ENCODE results near the gene TMEM129. TPM values are rescaled to one million over a fixed set of nuclear protein-coding genes. Genes with fewer than 3 reads are reported as not detected.

The TMEM129 gene
- total RNA-seq, 4 donors from 2014 or later: 46.6 to 94.2 (median 64.6) TPM

DNA sequence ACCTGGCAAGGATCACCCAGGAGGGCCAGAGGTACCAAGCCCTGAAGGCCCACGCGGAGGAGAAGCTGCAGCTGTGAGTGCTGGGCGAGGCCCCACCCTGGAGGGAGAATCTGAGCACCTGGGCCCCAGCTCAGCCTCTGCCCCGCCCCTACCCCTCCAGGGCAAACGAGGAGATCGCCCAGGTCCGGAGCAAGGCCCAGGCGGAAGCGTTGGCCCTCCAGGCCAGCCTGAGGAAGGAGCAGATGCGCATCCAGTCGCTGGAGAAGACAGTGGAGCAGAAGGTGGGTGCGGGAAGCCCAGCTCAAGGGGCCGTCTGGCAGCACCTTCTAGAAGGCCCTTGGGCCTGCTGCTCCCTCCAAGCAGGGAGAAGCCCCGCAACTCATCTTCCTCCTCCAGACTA, 23.4 kb upstream of the TMEM129 start:
- peaks cover 0 to 7% (median 0%) of the 10 kb centered on the region in 3 donors for H3K9me3 ChIP-seq
- H3K4me3 ChIP-seq: no peak overlapping the region
- peaks cover 28% of the 10 kb centered on the region for H3K27me3 ChIP-seq
- no peak for ATAC-seq
- WGBS, 2 donors (ENCODE audit: low coverage in 1 of 2): 100% methylated on average over 1 of the region's 14 CpGs; no CpG with 5 or more reads in 1 of the 2 donors
- H3K36me3 ChIP-seq: peaks cover 0 to 46% of the 10 kb centered on the region in 2 donors
- no peak for TF ChIP-seq POLR2A (IDR thresholded peaks at IDR 0.05)
- no peak for TF ChIP-seq EP300 (IDR thresholded peaks at IDR 0.05)
- no peak for TF ChIP-seq POLR2AphosphoS5 (IDR thresholded peaks at IDR 0.05)
- TF ChIP-seq, protein P1, sequence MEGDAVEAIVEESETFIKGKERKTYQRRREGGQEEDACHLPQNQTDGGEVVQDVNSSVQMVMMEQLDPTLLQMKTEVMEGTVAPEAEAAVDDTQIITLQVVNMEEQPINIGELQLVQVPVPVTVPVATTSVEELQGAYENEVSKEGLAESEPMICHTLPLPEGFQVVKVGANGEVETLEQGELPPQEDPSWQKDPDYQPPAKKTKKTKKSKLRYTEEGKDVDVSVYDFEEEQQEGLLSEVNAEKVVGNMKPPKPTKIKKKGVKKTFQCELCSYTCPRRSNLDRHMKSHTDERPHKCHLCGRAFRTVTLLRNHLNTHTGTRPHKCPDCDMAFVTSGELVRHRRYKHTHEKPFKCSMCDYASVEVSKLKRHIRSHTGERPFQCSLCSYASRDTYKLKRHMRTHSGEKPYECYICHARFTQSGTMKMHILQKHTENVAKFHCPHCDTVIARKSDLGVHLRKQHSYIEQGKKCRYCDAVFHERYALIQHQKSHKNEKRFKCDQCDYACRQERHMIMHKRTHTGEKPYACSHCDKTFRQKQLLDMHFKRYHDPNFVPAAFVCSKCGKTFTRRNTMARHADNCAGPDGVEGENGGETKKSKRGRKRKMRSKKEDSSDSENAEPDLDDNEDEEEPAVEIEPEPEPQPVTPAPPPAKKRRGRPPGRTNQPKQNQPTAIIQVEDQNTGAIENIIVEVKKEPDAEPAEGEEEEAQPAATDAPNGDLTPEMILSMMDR (IDR thresholded peaks at IDR 0.05): no peak
- H3K4me1 ChIP-seq: peaks cover 0 to 11% (median 4%) of the 10 kb centered on the region in 3 donors
- H3K27ac ChIP-seq: no peak overlapping the region

DNA sequence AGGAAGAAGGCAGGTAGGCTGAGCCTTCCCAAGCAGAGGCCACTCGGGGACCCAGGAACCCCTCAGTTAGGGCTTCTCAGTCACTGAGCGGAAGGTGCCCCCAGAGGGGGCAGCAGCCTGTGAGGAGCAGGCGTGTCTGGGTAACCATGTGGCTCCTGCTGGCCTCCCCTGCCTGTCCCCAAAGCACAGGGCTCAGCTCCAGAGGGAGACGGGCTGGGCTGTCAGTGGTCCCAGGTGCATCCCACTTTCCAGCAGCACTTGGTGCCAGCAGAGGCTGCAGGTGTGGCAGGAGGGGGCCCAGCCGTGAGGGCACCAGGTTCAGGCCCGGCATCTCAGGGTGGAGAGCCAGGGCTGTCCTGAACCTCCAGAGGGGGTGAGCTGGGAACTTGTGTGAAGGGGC, 22.9 kb upstream of the TMEM129 start:
- no peak for ATAC-seq
- no peak for TF ChIP-seq POLR2A (IDR thresholded peaks at IDR 0.05)
- TF ChIP-seq POLR2AphosphoS5 (IDR thresholded peaks at IDR 0.05): no peak
- no peak for TF ChIP-seq EP300 (IDR thresholded peaks at IDR 0.05)
- TF ChIP-seq, protein P1 (IDR thresholded peaks at IDR 0.05): no peak
- Histone ChIP-seq H3K4me1 (peaks cover 0 to 11% (median 4%) of the 10 kb centered on the region in 3 donors), H3K27me3 (peaks cover 26% of the 10 kb centered on the region), H3K9me3 (peaks cover 0 to 7% (median 0%) of the 10 kb centered on the region in 3 donors), H3K27ac (no peak overlapping the region), H3K4me3 (no peak overlapping the region), H3K36me3 (peaks cover 0 to 50% of the 10 kb centered on the region in 2 donors)
- WGBS, 2 donors (ENCODE audit: low coverage in 1 of 2): 100% methylated on average over 1 of the region's 6 CpGs; no CpG with 5 or more reads in 1 of the 2 donors

DNA sequence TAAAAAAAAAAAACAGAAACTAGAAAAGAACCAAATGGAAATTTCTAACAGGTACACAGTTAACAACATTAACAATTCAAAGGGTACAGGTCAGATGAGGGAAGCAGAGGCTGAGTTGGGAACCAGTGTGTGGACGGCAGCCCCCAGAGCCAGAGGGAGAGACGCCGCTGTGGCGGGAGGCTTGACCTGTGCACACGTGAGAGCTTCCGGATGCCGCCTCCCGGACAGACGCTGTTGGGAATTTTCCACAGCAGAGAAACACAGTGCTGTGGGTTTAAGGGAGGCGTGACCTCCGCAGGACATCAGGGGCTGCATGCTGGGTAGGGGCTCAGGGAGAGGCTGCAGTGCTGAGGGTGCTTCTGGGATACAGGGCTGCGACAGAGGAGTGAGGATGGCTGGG, 22.4 kb upstream of the TMEM129 start:
- no peak for ATAC-seq
- peaks cover 0 to 8% (median 1%) of the 10 kb centered on the region in 3 donors for H3K4me1 ChIP-seq
- peaks cover 0 to 55% of the 10 kb centered on the region in 2 donors for H3K36me3 ChIP-seq
- H3K4me3 ChIP-seq: no peak overlapping the region
- H3K27me3 ChIP-seq: peaks cover 22% of the 10 kb centered on the region
- TF ChIP-seq POLR2AphosphoS5 (IDR thresholded peaks at IDR 0.05) (no peak), EP300 (IDR thresholded peaks at IDR 0.05) (no peak), POLR2A (IDR thresholded peaks at IDR 0.05) (no peak)
- TF ChIP-seq, protein P1 (IDR thresholded peaks at IDR 0.05): no peak
- 62 to 74% methylated on average over 5 to 9 of the region's 12 CpGs for WGBS, 2 donors (ENCODE audit: low coverage in 1 of 2)
- peaks cover 0 to 11% (median 0%) of the 10 kb centered on the region in 3 donors for H3K9me3 ChIP-seq
- H3K27ac ChIP-seq: no peak overlapping the region

DNA sequence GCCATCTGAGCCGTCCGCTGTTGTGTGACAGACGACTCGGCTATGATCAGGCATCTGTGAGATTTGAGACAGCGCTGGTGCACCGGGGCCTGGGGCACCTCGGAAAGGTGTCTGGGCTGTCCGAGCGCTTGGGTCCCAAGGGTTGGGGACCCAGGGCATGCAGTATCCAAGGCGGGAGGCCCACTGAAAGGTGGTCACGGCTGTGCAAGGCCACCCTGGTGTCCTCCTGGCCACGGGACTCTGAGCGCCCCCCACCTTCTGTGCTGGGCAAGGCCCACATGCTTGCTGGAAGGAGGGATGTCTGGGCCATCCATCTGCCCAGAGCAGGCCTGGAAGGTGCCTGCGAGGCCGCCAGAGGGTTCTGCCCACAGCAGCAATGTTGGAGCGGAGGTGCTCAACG, 20.1 kb upstream of the TMEM129 start:
- no peak for TF ChIP-seq POLR2A (IDR thresholded peaks at IDR 0.05)
- no peak for TF ChIP-seq POLR2AphosphoS5 (IDR thresholded peaks at IDR 0.05)
- TF ChIP-seq EP300 (IDR thresholded peaks at IDR 0.05): no peak
- TF ChIP-seq, protein P1 (IDR thresholded peaks at IDR 0.05): no peak
- peaks cover 0 to 77% of the 10 kb centered on the region in 2 donors for H3K36me3 ChIP-seq
- peaks cover 0 to 2% (median 0%) of the 10 kb centered on the region in 3 donors for H3K4me1 ChIP-seq
- H3K27me3 ChIP-seq: peaks cover 5% of the 10 kb centered on the region
- peaks cover 0 to 18% (median 0%) of the 10 kb centered on the region in 3 donors for H3K9me3 ChIP-seq
- no CpG with 5 or more reads among the region's 17 CpGs for WGBS, 2 donors (ENCODE audit: low coverage in 1 of 2)
- H3K27ac ChIP-seq: no peak overlapping the region
- ATAC-seq: no peak
- no peak overlapping the region for H3K4me3 ChIP-seq

DNA sequence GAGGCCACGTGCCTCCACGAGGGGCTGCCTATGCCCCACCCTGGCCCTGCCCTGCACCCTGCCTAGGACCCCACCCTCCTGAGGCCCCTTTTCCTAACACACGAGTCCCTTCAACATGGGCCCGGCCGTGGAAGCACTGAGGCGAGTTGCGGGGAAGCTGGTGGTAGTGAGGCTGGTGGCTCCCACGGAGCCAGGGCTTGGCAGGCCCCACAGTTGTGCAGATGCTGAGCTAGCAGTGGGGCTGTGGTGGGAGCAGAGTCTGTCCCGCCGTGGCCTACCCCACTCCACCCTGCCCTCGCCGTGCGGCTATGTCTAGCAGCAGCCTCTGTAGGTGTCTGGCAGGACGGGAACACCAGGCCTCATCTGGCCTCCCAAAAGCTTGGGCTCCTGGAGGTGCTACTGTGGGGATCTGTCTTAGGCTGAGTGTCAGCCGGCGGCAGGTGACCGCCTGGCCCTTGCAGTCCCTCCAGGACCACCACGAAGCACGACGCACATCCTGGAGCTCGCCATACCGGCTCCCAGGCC, 19.0 kb upstream of the TMEM129 start:
- no peak overlapping the region for H3K27ac ChIP-seq
- H3K4me1 ChIP-seq: no peaks in the 10 kb centered on the region
- peaks cover 0 to 18% (median 0%) of the 10 kb centered on the region in 3 donors for H3K9me3 ChIP-seq
- no peak for ATAC-seq
- WGBS, 2 donors (ENCODE audit: low coverage in 1 of 2): no CpG with 5 or more reads among the region's 22 CpGs
- H3K27me3 ChIP-seq: no peaks in the 10 kb centered on the region
- H3K36me3 ChIP-seq: peaks cover 0 to 85% of the 10 kb centered on the region in 2 donors
- TF ChIP-seq POLR2A (IDR thresholded peaks at IDR 0.05): no peak
- TF ChIP-seq EP300 (IDR thresholded peaks at IDR 0.05): no peak
- no peak overlapping the region for H3K4me3 ChIP-seq
